GM23338 (cell line): ENCODE data around the gene RPL37. TPM values are rescaled to one million over a fixed set of nuclear protein-coding genes. Genes with fewer than 3 reads are reported as not detected.

ENCODE experiments used
- ATAC-seq: fragments of 200-7000 bp; cut with Tn5 transposase; 3 replicates; pipeline ENCODE4 v1.9.1; 2020
- DNase-seq: peaks from one replicate; pipeline ENCODE4 v3.0.0-alpha.2; 2015; ENCODE audit warnings: low spot score
- H2AFZ ChIP-seq: fragments of 200-600 bp; sonication (generic); 2 replicates; pipeline ENCODE4 v1.8.0; 2016; ENCODE audit warnings: antibody characterized with exemption, mild to moderate bottlenecking, moderate library complexity
- H3F3A ChIP-seq: fragments of 200-600 bp; sonication (generic); replicated peaks from 2 replicates; pipeline ENCODE4 v1.8.0; 2017; ENCODE audit warnings: antibody characterized with exemption, mixed run types, low read depth
- H3K27ac ChIP-seq: fragments of 200-600 bp; sonication (generic); 2 replicates; pipeline ENCODE4 v1.6.1; 2016; ENCODE audit warnings: low read depth
- H3K27me3 ChIP-seq: fragments of 200-600 bp; sonication (generic); 2 replicates; pipeline ENCODE4 v1.8.0; 2016; ENCODE audit warnings: mild to moderate bottlenecking, mixed run types, moderate library complexity; ENCODE audit not compliant: insufficient read depth
- H3K36me3 ChIP-seq: fragments of 200-600 bp; sonication (generic); 2 replicates; pipeline ENCODE4 v1.8.0; 2016; ENCODE audit warnings: mild to moderate bottlenecking; ENCODE audit not compliant: insufficient read depth
- H3K4me1 ChIP-seq: fragments of 200-600 bp; sonication (generic); 2 replicates; pipeline ENCODE4 v1.8.0; 2016; ENCODE audit warnings: mild to moderate bottlenecking, moderate library complexity; ENCODE audit not compliant: insufficient read depth
- H3K4me2 ChIP-seq: fragments of 200-600 bp; sonication (generic); 2 replicates; pipeline ENCODE4 v1.7.1; 2017; ENCODE audit warnings: mixed run types
- H3K4me3 ChIP-seq: fragments of 200-600 bp; sonication (generic); 2 replicates; pipeline ENCODE4 v1.6.1; 2016; ENCODE audit warnings: mixed run types
- H3K79me2 ChIP-seq: fragments of 200-600 bp; sonication (generic); replicated peaks from 2 replicates; pipeline ENCODE4 v1.8.0; 2017; ENCODE audit warnings: mild to moderate bottlenecking; ENCODE audit not compliant: insufficient read depth
- H3K9me2 ChIP-seq: fragments of 200-600 bp; sonication (generic); 2 replicates; pipeline ENCODE4 v1.8.0; 2017; ENCODE audit not compliant: insufficient read depth
- H4K20me1 ChIP-seq: fragments of 200-600 bp; sonication (generic); replicated peaks from 2 replicates; pipeline ENCODE4 v1.8.0; 2017; ENCODE audit warnings: mild to moderate bottlenecking; ENCODE audit not compliant: insufficient read depth
- H3K27ac Mint-ChIP-seq: 2 replicates; pipeline ENCODE4 v1.8.0; 2020; ENCODE audit warnings: inconsistent platforms, mild to moderate bottlenecking, moderate library complexity, mixed read lengths
- H3K27me3 Mint-ChIP-seq: 3 replicates; pipeline ENCODE4 v1.8.0; 2022; ENCODE audit warnings: low read depth, mild to moderate bottlenecking, moderate library complexity, mixed read lengths, inconsistent platforms; ENCODE audit not compliant: insufficient read depth, poor library complexity
- H3K36me3 Mint-ChIP-seq: 3 replicates; pipeline ENCODE4 v1.8.0; 2021; ENCODE audit warnings: low read depth, mild to moderate bottlenecking, inconsistent platforms, moderate library complexity, mixed read lengths
- H3K4me1 Mint-ChIP-seq: 3 replicates; pipeline ENCODE4 v1.8.0; 2020; ENCODE audit warnings: mild to moderate bottlenecking, inconsistent platforms, mixed read lengths
- H3K4me3 Mint-ChIP-seq: 3 replicates; pipeline ENCODE4 v1.8.0; 2021; ENCODE audit warnings: moderate library complexity, mild to moderate bottlenecking, inconsistent platforms, mixed read lengths
- H3K9me3 Mint-ChIP-seq: 3 replicates; pipeline ENCODE4 v1.8.0; 2020; ENCODE audit warnings: moderate library complexity, mild to moderate bottlenecking, inconsistent platforms, mixed read lengths
- CREB1 ChIP-seq: fragments of 250-450 bp; sonication (Bioruptor Pico); IDR thresholded peaks from 2 replicates; pipeline ENCODE4 v1.5.0; 2020; ENCODE audit warnings: low read depth, mild to moderate bottlenecking, moderate library complexity
- CTCF ChIP-seq, 2 experiments: fragments of 200-600 bp in 1 of 2; sonication (generic) in 1 of 2; conservative IDR thresholded peaks; 2 replicates each; pipeline versions ENCODE4 v1.5.1 to v1.6.1; 2016 to 2017; ENCODE audit warnings: antibody characterized with exemption in 2 of 2, low read depth in 2 of 2, mild to moderate bottlenecking in 2 of 2, moderate library complexity in 1 of 2
- ETS1 ChIP-seq: IDR thresholded peaks from 2 replicates; pipeline ENCODE4 v1.6.1; 2016; ENCODE audit warnings: antibody characterized with exemption
- EZH2 ChIP-seq: fragments of 200-600 bp; sonication (generic); IDR thresholded peaks from one replicate; pipeline ENCODE4 v1.8.0; 2017; ENCODE audit warnings: antibody characterized with exemption, mild to moderate bottlenecking, low read depth; ENCODE audit not compliant: unreplicated experiment
- NANOG ChIP-seq: IDR thresholded peaks from 2 replicates; pipeline ENCODE4 v1.6.1; 2016; ENCODE audit warnings: antibody characterized with exemption, borderline replicate concordance
- POLR2AphosphoS5 ChIP-seq: IDR thresholded peaks from 2 replicates; pipeline ENCODE4 v1.6.1; 2016; ENCODE audit warnings: antibody characterized with exemption, low read depth
- STAT1 ChIP-seq: IDR thresholded peaks from one replicate; pipeline ENCODE4 v1.6.1; 2016; ENCODE audit warnings: antibody characterized with exemption; ENCODE audit not compliant: unreplicated experiment
- ZNF114 ChIP-seq: fragments of 250-450 bp; sonication (Bioruptor Pico); IDR thresholded peaks from 2 replicates; pipeline ENCODE4 v1.5.0; 2020; ENCODE audit warnings: mild to moderate bottlenecking, moderate library complexity
- ZNF331 ChIP-seq: fragments of 250-450 bp; sonication (Bioruptor Pico); IDR thresholded peaks from 2 replicates; pipeline ENCODE4 v1.5.0; 2020; ENCODE audit warnings: low read depth, mild to moderate bottlenecking, moderate library complexity
- polyA plus RNA-seq: library from polyadenylated mRNA; unstranded; fragments of >200 nt; fragmentation: Nextera tagmentation; extraction: Ambion mirVana; gene quantifications from 2 replicates; pipeline ENCODE4 v1.2.1, GENCODE V29; 2016
- total RNA-seq: library from RNA; depleted of rRNA; stranded (reverse); fragments of >200 nt; shearing (Covaris generic); gene quantifications from 2 replicates; pipeline ENCODE4 v1.2.3, GENCODE V29; 2014

The RPL37 gene
- total and polyA plus RNA-seq, 2 experiments from 2014 or later, result 104 to 3,283 TPM

GRCh38 chr5:40829748-40830533 is 5.1 kb downstream of the RPL37 start:
- peaks cover 42% of the 10 kb centered on the region for H3K4me1 Mint-ChIP-seq
- H3K27ac Mint-ChIP-seq, result peak overlapping the region; percentile 86
- H4K20me1 ChIP-seq, result peaks cover 59% of the 10 kb centered on the region
- peaks cover 39% of the 10 kb centered on the region for H3K27me3 Mint-ChIP-seq
- H2AFZ ChIP-seq, result no peak overlapping the region
- H3K4me2 ChIP-seq, result peak overlapping the region; percentile 34
- peaks cover 9% of the 10 kb centered on the region; the same call in 1 of the 3 replicates for H3K9me3 Mint-ChIP-seq
- H3K79me2 ChIP-seq, result peaks cover 62% of the 10 kb centered on the region
- ATAC-seq (no peak), DNase-seq (no peak)
- peaks cover 97% of the 10 kb centered on the region for H3K36me3 Mint-ChIP-seq
- no peak for TF ChIP-seq CTCF (conservative IDR thresholded peaks at IDR 0.05; ENCODE audit: low read depth in 2 of 2)
- no peak for TF ChIP-seq CREB1
- no peak for TF ChIP-seq ZNF114 (CRISPR knock-in tag)
- 0 out of 2 replicates have a peak, but pooled peaks have one; percentile 2 for TF ChIP-seq POLR2AphosphoS5
- TF ChIP-seq ZNF331 (CRISPR knock-in tag), result no peak
- no peak for TF ChIP-seq ETS1
- no peak for TF ChIP-seq NANOG
- no peak for TF ChIP-seq STAT1
- no peak for TF ChIP-seq EZH2
- peak overlapping the region; percentile 99 for H3K27ac ChIP-seq
- H3K9me2 ChIP-seq, result no peaks in the 10 kb centered on the region
- H3K4me3 Mint-ChIP-seq, result peak overlapping the region; percentile 12; the same call in 1 of the 3 replicates
- peaks cover 19% of the 10 kb centered on the region for H3K4me1 ChIP-seq
- H3K36me3 ChIP-seq, result peaks cover 85% of the 10 kb centered on the region
- H3F3A ChIP-seq, result peaks cover 86% of the 10 kb centered on the region
- no peak overlapping the region for H3K4me3 ChIP-seq
- no peaks in the 10 kb centered on the region for H3K27me3 ChIP-seq

GRCh38 chr5:40828690-40829661 is 6.0 kb downstream of the RPL37 start:
- Histone ChIP-seq H3K79me2 (peaks cover 52% of the 10 kb centered on the region), H3K4me2 (no peak overlapping the region), H3K9me2 (no peaks in the 10 kb centered on the region), H3K36me3 (peaks cover 80% of the 10 kb centered on the region), H3K4me3 (0 out of 2 replicates have a peak overlapping the region, but pooled peaks have one; percentile 11), H4K20me1 (peaks cover 57% of the 10 kb centered on the region), H3F3A (peaks cover 76% of the 10 kb centered on the region), H3K27ac (peak overlapping the region; percentile 94), H3K27me3 (no peaks in the 10 kb centered on the region), H2AFZ (no peak overlapping the region), H3K4me1 (peaks cover 19% of the 10 kb centered on the region)
- Mint-ChIP-seq H3K27me3 (peaks cover 33% of the 10 kb centered on the region), H3K36me3 (peaks cover 87% of the 10 kb centered on the region), H3K4me3 (0 out of 3 replicates have a peak overlapping the region, but pooled peaks have one; percentile 1), H3K4me1 (peaks cover 40% of the 10 kb centered on the region), H3K27ac (peak overlapping the region; percentile 66), H3K9me3 (peaks cover 4% of the 10 kb centered on the region; the same call in 1 of the 3 replicates)
- DNase-seq, result no peak
- ATAC-seq, result no peak
- no peak for TF ChIP-seq STAT1
- TF ChIP-seq POLR2AphosphoS5, result no peak
- TF ChIP-seq ETS1, result no peak
- no peak for TF ChIP-seq CREB1
